Keratinocyte (primary cell): Measurements from ENCODE around the gene RAB30. TPM values are rescaled to one million over a fixed set of nuclear protein-coding genes. Genes with fewer than 3 reads are reported as not detected.

Source experiments
- DNase-seq: peaks from one replicate; pipeline ENCODE4 v3.0.0-alpha.2; 2011; ENCODE audit warnings: low read depth, missing footprints, low spot score
- FAIRE-seq: peaks from 2 replicates; lab custom pipeline; 2011; peaks lifted over from hg19 to GRCh38; lab: Jason Lieb, UNC
- H2AFZ ChIP-seq: 2 replicates; pipeline ENCODE4 v1.6.0; 2012; ENCODE audit warnings: low read length, control low read depth, inconsistent platforms; ENCODE audit not compliant: control insufficient read depth
- H3K27ac ChIP-seq: 2 replicates; pipeline ENCODE4 v1.5.1; 2011; ENCODE audit warnings: low read length; ENCODE audit not compliant: control insufficient read depth, insufficient read depth
- H3K27me3 ChIP-seq: 3 replicates; pipeline ENCODE4 v1.6.0; 2011; ENCODE audit warnings: low read length; ENCODE audit not compliant: control insufficient read depth, insufficient read depth; ENCODE audit errors: extremely low read depth
- H3K36me3 ChIP-seq, 2 experiments: 2 replicates in 1 of 2; 3 replicates in 1 of 2; pipeline ENCODE4 v1.5.1; 2011; ENCODE audit warnings: low read length in 2 of 2, mild to moderate bottlenecking in 1 of 2; ENCODE audit not compliant: control insufficient read depth in 2 of 2, insufficient read depth in 2 of 2; ENCODE audit errors: extremely low read depth in 1 of 2
- H3K4me1 ChIP-seq: 3 replicates; pipeline ENCODE4 v1.5.1; 2011; ENCODE audit warnings: low read length; ENCODE audit not compliant: control insufficient read depth, insufficient read depth; ENCODE audit errors: extremely low read depth
- H3K4me2 ChIP-seq: 3 replicates; pipeline ENCODE4 v1.6.0; 2011; ENCODE audit warnings: low read depth, low read length; ENCODE audit not compliant: control insufficient read depth, insufficient read depth; ENCODE audit errors: extremely low read depth
- H3K4me3 ChIP-seq, 3 experiments: fragments of 200-600 bp in 1 of 3; sonication (generic) in 1 of 3; 2 replicates in 2 of 3; 3 replicates in 1 of 3; pipeline ENCODE4 v1.5.1; 2011 to 2016; ENCODE audit warnings: low read length in 3 of 3, mild to moderate bottlenecking in 3 of 3, control low read depth in 2 of 3, inconsistent platforms in 1 of 3, low read depth in 1 of 3, mixed read lengths in 1 of 3, mixed run types in 1 of 3, moderate library complexity in 1 of 3; ENCODE audit not compliant: control insufficient read depth in 2 of 3, insufficient read depth in 2 of 3; ENCODE audit errors: extremely low read depth in 1 of 3
- H3K79me2 ChIP-seq: 2 replicates; pipeline ENCODE4 v1.6.0; 2012; ENCODE audit warnings: low read length; ENCODE audit not compliant: control insufficient read depth, insufficient read depth
- H3K9ac ChIP-seq: 3 replicates; pipeline ENCODE4 v1.6.0; 2011; ENCODE audit warnings: low read length; ENCODE audit not compliant: control insufficient read depth, insufficient read depth; ENCODE audit errors: extremely low read depth
- H3K9me1 ChIP-seq: 3 replicates; pipeline ENCODE4 v1.6.0; 2011; ENCODE audit warnings: low read length; ENCODE audit not compliant: control insufficient read depth, insufficient read depth; ENCODE audit errors: extremely low read depth
- H3K9me3 ChIP-seq: 2 replicates; pipeline ENCODE4 v1.5.1; 2012; ENCODE audit warnings: low read depth, low read length; ENCODE audit not compliant: control insufficient read depth
- H4K20me1 ChIP-seq: 3 replicates; pipeline ENCODE4 v1.6.0; 2011; ENCODE audit warnings: low read length; ENCODE audit not compliant: control insufficient read depth, insufficient read depth; ENCODE audit errors: extremely low read depth
- CTCF ChIP-seq, 3 experiments: IDR thresholded peaks in 1 of 3; conservative IDR thresholded peaks in 1 of 3; optimal IDR thresholded peaks in 1 of 3; 2 replicates in 2 of 3; 3 replicates in 1 of 3; pipeline versions ENCODE3 to v1.5.1; 2011; ENCODE audit warnings: low read length in 3 of 3, mild to moderate bottlenecking in 3 of 3, moderate library complexity in 2 of 3, control low read depth in 1 of 3, inconsistent platforms in 1 of 3; ENCODE audit not compliant: insufficient read depth in 2 of 3; ENCODE audit errors: extremely low read depth in 1 of 3
- EZH2 ChIP-seq: IDR thresholded peaks from one replicate; pipeline ENCODE4 v1.6.1; 2012; ENCODE audit warnings: inconsistent platforms, mild to moderate bottlenecking, low read length, moderate library complexity
- dilution Hi-C: fragments of 300-500 bp; cut with MboI; formaldehyde crosslinking; loops from one replicate; pipeline ENCODE4 v1.7.0; 2020; ENCODE audit warnings: low sequenced_read_pairs; ENCODE audit not compliant: extremely low pct_ligation_motif_present
- polyA plus RNA-seq, 5 experiments: library from polyadenylated mRNA; depleted of rRNA in 3 of 5; stranded (reverse) in 3 of 5; stranded (forward) in 1 of 5; unstranded in 1 of 5; fragments of >200 nt; gene quantifications; 1 replicate in 1 of 5; 2 replicates in 3 of 5; 3 replicates in 1 of 5; pipeline versions ENCODE4 v1.2.1 to v1.2.3, GENCODE V29; 2011 to 2012; ENCODE audit warnings: missing spikeins in 2 of 5, low read depth in 1 of 5, low replicate concordance in 1 of 5

The RAB30 gene
- polyA plus RNA-seq, 1 donor (not counting 4 experiments of a cell fraction or from before 2014, with no cell fraction given): 9.3 TPM

GRCh38 chr11:83064011-83064410, 7.7 kb downstream of the RAB30 start:
- H3K36me3 ChIP-seq: no peaks in the 10 kb centered on the region
- dilution Hi-C loops: no loop called here
- no peak overlapping the region for H3K4me3 ChIP-seq
- no peak overlapping the region for H3K9ac ChIP-seq
- no peak for FAIRE-seq
- H3K27me3 ChIP-seq: no peaks in the 10 kb centered on the region
- no peak overlapping the region for H3K4me2 ChIP-seq
- no peak overlapping the region for H3K27ac ChIP-seq
- H4K20me1 ChIP-seq: no peaks in the 10 kb centered on the region
- no peaks in the 10 kb centered on the region for H3K9me3 ChIP-seq
- H3K9me1 ChIP-seq: no peaks in the 10 kb centered on the region
- no peak for TF ChIP-seq EZH2
- H2AFZ ChIP-seq: no peak overlapping the region
- H3K4me1 ChIP-seq: peaks cover 19% of the 10 kb centered on the region
- DNase-seq: no peak
- peaks cover 20% of the 10 kb centered on the region for H3K79me2 ChIP-seq

DNA sequence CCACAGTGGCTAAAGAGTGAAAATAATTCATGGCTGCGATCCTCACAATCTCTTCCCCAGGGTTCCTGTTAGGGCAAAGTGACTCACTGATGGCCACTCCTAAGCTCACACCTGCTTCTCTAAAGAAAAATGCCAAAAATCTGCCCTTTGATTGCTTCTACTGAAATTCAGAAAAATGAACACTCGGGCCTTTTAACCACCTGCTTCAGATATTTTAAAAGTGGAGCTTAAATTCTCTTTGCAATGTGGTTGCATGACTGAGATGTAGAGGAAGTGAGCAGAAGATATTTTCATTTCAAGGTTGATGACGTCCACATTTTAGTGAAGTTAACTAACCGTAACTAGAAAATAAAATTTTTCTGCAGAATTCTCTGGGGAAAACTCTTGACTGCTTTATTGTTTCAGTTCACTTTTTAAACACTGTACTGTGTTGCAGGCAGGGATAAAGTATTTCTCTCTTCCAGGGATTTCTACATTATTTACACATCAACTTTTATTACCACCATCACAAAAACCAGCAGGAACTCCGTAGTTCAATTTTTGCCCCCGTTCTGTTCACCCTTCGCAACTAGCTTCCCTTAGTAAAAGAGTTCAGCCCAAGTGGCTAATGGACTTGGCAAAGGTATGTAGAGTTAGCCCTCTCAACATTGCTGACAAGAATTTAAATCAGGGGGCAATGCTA, 8.5 kb downstream of the RAB30 start:
- Histone ChIP-seq H3K4me1 (peaks cover 19% of the 10 kb centered on the region), H4K20me1 (no peaks in the 10 kb centered on the region), H3K4me3 (no peak overlapping the region), H3K27me3 (no peaks in the 10 kb centered on the region), H3K9ac (no peak overlapping the region), H3K79me2 (peaks cover 12% of the 10 kb centered on the region), H3K36me3 (no peaks in the 10 kb centered on the region), H3K27ac (no peak overlapping the region), H3K4me2 (peak overlapping the region; percentile 74), H2AFZ (no peak overlapping the region), H3K9me1 (no peaks in the 10 kb centered on the region), H3K9me3 (no peaks in the 10 kb centered on the region)
- TF ChIP-seq EZH2 (no peak), CTCF (optimal IDR thresholded peaks at IDR 0.05 in 1 of 3, IDR thresholded peaks at IDR 0.05 in 1 of 3, conservative IDR thresholded peaks at IDR 0.05 in 1 of 3; ENCODE audit: extremely low read depth in 1 of 3, insufficient read depth in 2 of 3, low read length in 3 of 3) (no peak)
- dilution Hi-C loops: no loop called here
- FAIRE-seq (peak; percentile 32), DNase-seq (no peak)

DNA sequence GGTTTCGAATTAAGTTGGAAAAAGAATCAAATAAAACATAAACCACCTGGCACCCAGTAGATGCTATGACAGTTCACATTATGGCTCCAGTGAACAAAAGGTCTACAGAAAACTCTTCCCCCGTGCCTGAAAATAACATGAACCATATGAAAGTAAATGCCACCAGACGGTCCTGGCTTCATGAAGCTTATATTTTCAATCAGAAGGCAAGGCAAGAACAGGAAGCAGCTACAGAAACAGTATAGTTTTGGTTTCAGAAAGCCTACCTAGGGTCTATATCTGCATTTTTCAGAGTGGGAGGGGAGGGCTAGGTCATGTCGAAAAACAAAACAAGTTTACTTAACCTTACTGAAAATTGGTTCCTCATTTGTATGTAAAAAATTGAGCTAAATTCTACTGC, 9.8 kb downstream of the RAB30 start:
- no peak for DNase-seq
- dilution Hi-C loops: no loop called here
- FAIRE-seq: no peak
- Histone ChIP-seq H3K36me3 (no peaks in the 10 kb centered on the region), H2AFZ (no peak overlapping the region), H3K27me3 (no peaks in the 10 kb centered on the region), H3K4me2 (peak overlapping the region; percentile 74), H3K79me2 (peaks cover 11% of the 10 kb centered on the region), H3K9me3 (no peaks in the 10 kb centered on the region), H3K9me1 (no peaks in the 10 kb centered on the region), H3K9ac (no peak overlapping the region), H3K4me3 (no peak overlapping the region), H3K4me1 (peaks cover 19% of the 10 kb centered on the region), H4K20me1 (no peaks in the 10 kb centered on the region), H3K27ac (no peak overlapping the region)
- no peak for TF ChIP-seq EZH2
- TF ChIP-seq CTCF (optimal IDR thresholded peaks at IDR 0.05 in 1 of 3, IDR thresholded peaks at IDR 0.05 in 1 of 3, conservative IDR thresholded peaks at IDR 0.05 in 1 of 3; ENCODE audit: extremely low read depth in 1 of 3, insufficient read depth in 2 of 3, low read length in 3 of 3): no peak
